Mammary epithelial cell (primary cell): Measurements from ENCODE around the gene ZRANB2.

Experiments
- CTCF ChIP-seq, 2 donors: IDR thresholded peaks in 1 of 2; conservative IDR thresholded peaks in 1 of 2; 2 replicates each; pipeline ENCODE4 v1.5.1; 2011 to 2012; ENCODE audit warnings: inconsistent platforms in 2 of 2, low read length in 2 of 2, mild to moderate bottlenecking in 2 of 2, control low read depth in 1 of 2, low read depth in 1 of 2; ENCODE audit not compliant: insufficient read depth in 1 of 2; ENCODE audit errors: extremely low read depth in 1 of 2
- EZH2 ChIP-seq: IDR thresholded peaks from 2 replicates; pipeline ENCODE4 v1.6.1; 2012; ENCODE audit warnings: low read length, inconsistent platforms, borderline replicate concordance

- peak; percentile 19 to 49 for TF ChIP-seq CTCF (conservative IDR thresholded peaks at IDR 0.05 in 1 of 2, IDR thresholded peaks at IDR 0.05 in 1 of 2; ENCODE audit: extremely low read depth in 1 of 2, insufficient read depth in 1 of 2, low read depth in 1 of 2, low read length in 2 of 2)
- TF ChIP-seq EZH2 = no peak
These were observed 13.1 kb upstream of the ZRANB2 start for GRCh38 chr1:71093938-71094337.
